ENCODE data around the gene STK17B. TPM values are rescaled to one million over a fixed set of nuclear protein-coding genes. Genes with fewer than 3 reads are reported as not detected.

Gene STK17B
- polyA plus RNA-seq, 1 experiment, result 31.8 TPM

DNA sequence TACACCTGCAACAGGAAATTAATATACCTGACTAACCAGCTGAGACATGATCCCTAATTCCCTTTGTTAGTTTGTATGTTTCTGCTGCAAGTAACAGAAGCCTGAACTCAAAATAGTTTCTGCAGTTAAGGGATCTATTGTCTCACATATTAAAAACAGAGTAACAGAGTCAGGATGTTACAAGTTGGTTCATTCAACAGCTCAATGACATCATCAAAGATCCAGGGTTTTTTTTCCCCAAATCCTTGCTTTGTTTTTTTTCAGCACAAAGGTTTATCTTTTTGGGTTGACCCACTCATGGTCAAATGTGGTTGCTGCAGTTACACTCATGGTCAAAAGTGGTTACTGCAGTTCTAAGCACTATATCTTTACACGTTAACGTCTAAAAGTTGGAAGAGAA is 67.8 kb downstream of the STK17B start:
- TF ChIP-seq, protein P1, sequence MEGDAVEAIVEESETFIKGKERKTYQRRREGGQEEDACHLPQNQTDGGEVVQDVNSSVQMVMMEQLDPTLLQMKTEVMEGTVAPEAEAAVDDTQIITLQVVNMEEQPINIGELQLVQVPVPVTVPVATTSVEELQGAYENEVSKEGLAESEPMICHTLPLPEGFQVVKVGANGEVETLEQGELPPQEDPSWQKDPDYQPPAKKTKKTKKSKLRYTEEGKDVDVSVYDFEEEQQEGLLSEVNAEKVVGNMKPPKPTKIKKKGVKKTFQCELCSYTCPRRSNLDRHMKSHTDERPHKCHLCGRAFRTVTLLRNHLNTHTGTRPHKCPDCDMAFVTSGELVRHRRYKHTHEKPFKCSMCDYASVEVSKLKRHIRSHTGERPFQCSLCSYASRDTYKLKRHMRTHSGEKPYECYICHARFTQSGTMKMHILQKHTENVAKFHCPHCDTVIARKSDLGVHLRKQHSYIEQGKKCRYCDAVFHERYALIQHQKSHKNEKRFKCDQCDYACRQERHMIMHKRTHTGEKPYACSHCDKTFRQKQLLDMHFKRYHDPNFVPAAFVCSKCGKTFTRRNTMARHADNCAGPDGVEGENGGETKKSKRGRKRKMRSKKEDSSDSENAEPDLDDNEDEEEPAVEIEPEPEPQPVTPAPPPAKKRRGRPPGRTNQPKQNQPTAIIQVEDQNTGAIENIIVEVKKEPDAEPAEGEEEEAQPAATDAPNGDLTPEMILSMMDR (IDR thresholded peaks at IDR 0.05; ENCODE audit: low read depth, low read length), result no peak
- H3K4me3 ChIP-seq (ENCODE audit: low read depth, low read length), result no peak overlapping the region
- no peak overlapping the region for H3K27ac ChIP-seq (ENCODE audit: low read depth, low read length)
- H3K27me3 ChIP-seq (ENCODE audit: control insufficient read depth, insufficient read depth, low read length), result no peaks in the 10 kb centered on the region
- no peaks in the 10 kb centered on the region for H3K9me3 ChIP-seq (ENCODE audit: control insufficient read depth, insufficient read depth, low read length)
- POLR2A ChIA-PET, result no interaction called here
- CTCF ChIA-PET, result no interaction called here
- no peak for DNase-seq (ENCODE audit: low read depth, low spot score)

DNA sequence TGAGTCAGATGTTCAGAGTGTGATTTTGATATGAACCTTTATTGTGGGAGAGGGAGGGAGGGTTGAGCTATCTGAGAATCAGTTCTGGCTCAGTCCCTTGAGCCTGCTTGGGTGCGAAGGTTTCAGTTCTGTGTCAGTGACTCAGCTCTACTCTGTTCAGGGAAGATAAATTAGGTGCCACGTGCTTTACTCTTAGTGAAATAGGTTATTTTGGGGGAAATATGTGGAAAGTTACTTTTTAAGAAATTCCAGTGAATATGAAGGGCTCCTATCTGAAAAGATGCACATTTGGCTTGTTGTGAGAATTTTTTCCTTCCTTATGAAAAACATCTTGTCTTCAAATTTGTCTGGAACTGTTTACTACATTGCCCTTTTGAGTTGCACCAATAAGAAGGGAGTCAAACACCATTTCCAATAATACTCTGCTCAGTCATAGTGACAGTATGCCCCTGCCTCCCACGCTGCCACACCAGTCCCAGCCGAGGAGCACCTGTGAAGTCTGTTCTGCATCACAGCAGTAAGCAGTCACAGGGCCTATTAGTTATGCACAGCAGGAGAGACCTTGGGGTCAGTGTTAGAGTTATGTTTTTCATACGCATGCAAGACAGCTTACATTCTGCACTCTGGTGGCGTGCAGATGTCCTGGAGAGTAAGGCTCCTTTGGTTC is 69.9 kb downstream of the STK17B start:
- Histone ChIP-seq H3K9me3 (ENCODE audit: control insufficient read depth, insufficient read depth, low read length) (no peaks in the 10 kb centered on the region), H3K27ac (ENCODE audit: low read depth, low read length) (no peak overlapping the region), H3K4me3 (ENCODE audit: low read depth, low read length) (no peak overlapping the region), H3K27me3 (ENCODE audit: control insufficient read depth, insufficient read depth, low read length) (no peaks in the 10 kb centered on the region)
- CTCF ChIA-PET, result interaction anchor here (1.2 to 1.5 kb wide), 2 partner anchors 33 to 236 kb away, joined by 3 to 5 read pairs; partner anchors contain the start of gene DNAH7
- TF ChIP-seq, protein P1 (IDR thresholded peaks at IDR 0.05; ENCODE audit: low read depth, low read length), result no peak
- DNase-seq (ENCODE audit: low read depth, low spot score), result no peak
- POLR2A ChIA-PET, result interaction anchor here (0.6 kb wide), 1 partner anchor 223 kb away, joined by 3 read pairs; no protein-coding TSS in a partner anchor

DNA sequence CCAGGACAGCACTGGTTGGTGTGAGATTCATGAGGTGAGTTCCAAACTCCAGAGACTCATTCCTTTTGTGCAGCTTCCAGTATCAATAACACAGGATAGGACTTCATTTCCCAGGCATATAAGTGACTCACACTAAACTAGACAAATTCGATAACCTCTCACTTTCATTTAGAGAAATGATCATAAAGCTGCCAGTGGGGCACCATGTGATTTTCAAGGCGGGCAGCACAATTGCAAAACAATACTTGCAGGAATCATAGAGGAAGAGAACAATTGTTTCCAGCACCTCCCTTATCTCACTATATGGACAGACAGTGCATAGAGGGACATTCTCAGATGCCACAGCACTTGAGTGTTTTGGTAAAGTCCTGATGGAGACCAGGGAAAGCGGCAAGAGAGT is 71.5 kb downstream of the STK17B start:
- POLR2A ChIA-PET, result no interaction called here
- TF ChIP-seq, protein P1 (IDR thresholded peaks at IDR 0.05; ENCODE audit: low read depth, low read length), result no peak
- CTCF ChIA-PET, result no interaction called here
- Histone ChIP-seq H3K4me3 (ENCODE audit: low read depth, low read length) (no peak overlapping the region), H3K27ac (ENCODE audit: low read depth, low read length) (no peak overlapping the region), H3K27me3 (ENCODE audit: control insufficient read depth, insufficient read depth, low read length) (no peaks in the 10 kb centered on the region), H3K9me3 (ENCODE audit: control insufficient read depth, insufficient read depth, low read length) (no peaks in the 10 kb centered on the region)
- DNase-seq (ENCODE audit: low read depth, low spot score), result no peak

DNA sequence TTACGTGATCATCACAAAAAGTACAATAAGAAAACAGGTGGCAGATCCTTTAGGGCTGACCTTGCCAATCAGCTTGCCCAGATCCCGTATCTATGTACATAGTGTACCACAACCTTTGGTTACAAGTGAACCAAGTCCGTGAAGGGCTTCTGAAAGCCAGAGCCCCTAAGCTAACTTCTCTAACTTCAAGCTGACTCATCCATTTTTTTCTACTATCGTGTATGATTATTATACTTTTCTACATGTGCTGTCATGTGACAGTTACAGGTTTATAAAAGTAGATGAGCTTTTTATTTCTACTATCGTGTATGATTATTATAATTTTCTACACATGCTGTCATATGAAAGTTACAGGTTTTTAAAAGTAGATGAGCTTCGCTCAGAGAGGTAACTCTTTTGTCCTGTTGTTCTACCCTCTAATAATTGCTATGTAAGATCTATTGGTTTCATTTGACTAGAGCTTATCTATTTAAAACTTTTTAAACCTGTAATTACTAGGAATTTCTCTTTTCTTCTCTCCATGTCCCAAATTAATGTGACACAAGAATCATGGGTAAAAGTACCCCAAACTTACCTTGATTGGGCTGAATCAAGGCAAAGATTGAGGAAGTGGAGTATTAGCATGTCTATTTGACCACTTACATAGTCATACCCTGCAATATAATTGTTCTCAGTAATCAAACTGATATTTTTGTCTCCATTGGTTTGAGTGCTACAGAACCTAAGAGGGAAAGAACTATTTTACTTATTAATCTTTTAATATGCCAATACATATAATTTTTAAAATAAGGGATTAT is 73.3 kb downstream of the STK17B start:
- Histone ChIP-seq H3K27ac (ENCODE audit: low read depth, low read length) (no peak overlapping the region), H3K4me3 (ENCODE audit: low read depth, low read length) (no peak overlapping the region), H3K9me3 (ENCODE audit: control insufficient read depth, insufficient read depth, low read length) (no peaks in the 10 kb centered on the region), H3K27me3 (ENCODE audit: control insufficient read depth, insufficient read depth, low read length) (no peaks in the 10 kb centered on the region)
- ChIA-PET POLR2A (no interaction called here), CTCF (interaction anchor here (0.9 to 1.0 kb wide), 2 partner anchors 20 to 441 kb away, joined by 3 to 5 read pairs; partner anchors contain the start of gene SLC39A10)
- TF ChIP-seq, protein P1 (IDR thresholded peaks at IDR 0.05; ENCODE audit: low read depth, low read length), result no peak
- DNase-seq (ENCODE audit: low read depth, low spot score), result no peak
